Measurements from ENCODE around the gene KCNK3.

DNA sequence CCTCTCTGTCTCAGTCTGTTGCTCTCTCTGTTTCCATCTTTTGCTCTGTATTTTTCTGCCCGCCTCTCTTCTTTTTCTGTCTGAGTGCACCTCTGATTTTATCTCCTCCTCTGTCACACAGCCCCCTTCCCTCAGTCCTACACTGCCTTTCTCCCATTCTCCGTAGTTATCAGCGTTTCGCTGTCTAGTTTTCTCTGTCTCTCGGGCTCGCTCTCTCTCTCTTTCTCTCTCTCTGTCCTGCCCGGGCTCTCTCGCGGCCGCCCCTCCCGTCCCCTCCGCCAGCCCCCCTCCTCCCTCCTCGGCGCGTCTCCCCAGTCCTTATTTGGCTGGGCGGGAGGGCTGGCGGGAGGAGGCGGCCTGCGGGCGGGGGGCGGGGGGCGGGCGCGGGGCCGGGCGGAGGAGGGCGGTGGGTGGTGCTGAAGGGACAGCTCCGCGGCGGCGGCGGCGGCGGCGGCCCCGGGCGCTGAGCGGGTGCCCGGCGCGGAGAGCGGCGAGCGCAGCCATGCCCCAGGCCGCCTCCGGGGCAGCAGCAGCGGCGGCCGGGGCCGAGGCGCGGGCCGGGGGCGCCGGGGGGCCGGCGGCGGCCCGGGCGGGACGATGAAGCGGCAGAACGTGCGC, at the start of gene KCNK3:
- TF ChIP-seq, protein P1, sequence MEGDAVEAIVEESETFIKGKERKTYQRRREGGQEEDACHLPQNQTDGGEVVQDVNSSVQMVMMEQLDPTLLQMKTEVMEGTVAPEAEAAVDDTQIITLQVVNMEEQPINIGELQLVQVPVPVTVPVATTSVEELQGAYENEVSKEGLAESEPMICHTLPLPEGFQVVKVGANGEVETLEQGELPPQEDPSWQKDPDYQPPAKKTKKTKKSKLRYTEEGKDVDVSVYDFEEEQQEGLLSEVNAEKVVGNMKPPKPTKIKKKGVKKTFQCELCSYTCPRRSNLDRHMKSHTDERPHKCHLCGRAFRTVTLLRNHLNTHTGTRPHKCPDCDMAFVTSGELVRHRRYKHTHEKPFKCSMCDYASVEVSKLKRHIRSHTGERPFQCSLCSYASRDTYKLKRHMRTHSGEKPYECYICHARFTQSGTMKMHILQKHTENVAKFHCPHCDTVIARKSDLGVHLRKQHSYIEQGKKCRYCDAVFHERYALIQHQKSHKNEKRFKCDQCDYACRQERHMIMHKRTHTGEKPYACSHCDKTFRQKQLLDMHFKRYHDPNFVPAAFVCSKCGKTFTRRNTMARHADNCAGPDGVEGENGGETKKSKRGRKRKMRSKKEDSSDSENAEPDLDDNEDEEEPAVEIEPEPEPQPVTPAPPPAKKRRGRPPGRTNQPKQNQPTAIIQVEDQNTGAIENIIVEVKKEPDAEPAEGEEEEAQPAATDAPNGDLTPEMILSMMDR (conservative IDR thresholded peaks at IDR 0.05; ENCODE audit: low read length): no peak
- no peak for TF ChIP-seq EZH2phosphoT487 (IDR thresholded peaks at IDR 0.05; ENCODE audit: borderline replicate concordance, low read depth, low read length)
